ENCODE data around the gene KCNA10. TPM values are rescaled to one million over a fixed set of nuclear protein-coding genes. Genes with fewer than 3 reads are reported as not detected.

KCNA10 gene
- total and polyA plus RNA-seq, 2 of the 13 experiments (the other 11 are each of a cell fraction or from before 2014, with no cell fraction given), result not detected

- TF ChIP-seq ZBTB20 (CRISPR knock-in tag; IDR thresholded peaks at IDR 0.05; ENCODE audit: borderline replicate concordance, low read depth) (no peak), NRL (CRISPR knock-in tag; IDR thresholded peaks at IDR 0.05; ENCODE audit: borderline replicate concordance) (no peak)
These were observed 23.8 kb upstream of the KCNA10 start (continued) for GRCh38 chr1:110542725-110543124.

- no peak overlapping the region for H3K4me3 ChIP-seq (replicated peaks in 1 of 3; ENCODE audit: insufficient read depth in 1 of 3, low read depth in 2 of 3, low read length in 3 of 3)
- FAIRE-seq, result no peak
- POLR2A ChIA-PET, result no interaction called here
- no peak overlapping the region for H3K9ac ChIP-seq (ENCODE audit: insufficient read depth, low read depth, low read length)
- DNase-seq (ENCODE audit: low spot score), result no peak
- CTCF ChIA-PET (ENCODE audit: low intra/inter-chr PET ratio, low total read pairs), result no interaction called here
- no peak overlapping the region for H3K4me2 ChIP-seq (ENCODE audit: low read depth, low read length)
- H3K27ac ChIP-seq (ENCODE audit: extremely low read length, insufficient read depth, low read length), result no peak overlapping the region
- H3K36me3 ChIP-seq (replicated peaks in 1 of 2; ENCODE audit: control insufficient read depth in 1 of 2, insufficient read depth in 2 of 2, low read length in 2 of 2), result no peaks in the 10 kb centered on the region
- no peak for TF ChIP-seq FOXO4 (CRISPR knock-in tag; conservative IDR thresholded peaks at IDR 0.05)
- no peak for TF ChIP-seq POLR2AphosphoS2 (IDR thresholded peaks at IDR 0.05; ENCODE audit: low read depth, low read length)
- no peak for TF ChIP-seq ZMAT3 (CRISPR knock-in tag; conservative IDR thresholded peaks at IDR 0.05)
- no peak for TF ChIP-seq ZNF513 (CRISPR knock-in tag; conservative IDR thresholded peaks at IDR 0.05)
- TF ChIP-seq ZNF264 (CRISPR knock-in tag; IDR thresholded peaks at IDR 0.05), result no peak
- TF ChIP-seq ZNF615 (CRISPR knock-in tag; IDR thresholded peaks at IDR 0.05; ENCODE audit: borderline replicate concordance), result no peak
- TF ChIP-seq NCOA2 (CRISPR knock-in tag; IDR thresholded peaks at IDR 0.05), result no peak
- TF ChIP-seq PTBP1 (IDR thresholded peaks at IDR 0.05; ENCODE audit: low read depth, low read length, poor library complexity, severe bottlenecking), result no peak
- no peak for TF ChIP-seq NONO (IDR thresholded peaks at IDR 0.05)
- TF ChIP-seq NONO (CRISPR knock-in tag; conservative IDR thresholded peaks at IDR 0.05), result no peak
- TF ChIP-seq ZNF768 (CRISPR knock-in tag; IDR thresholded peaks at IDR 0.05), result no peak
- no peak for ATAC-seq
- BruUV-seq (replicated peaks), result no TSS peak
- H4K20me1 ChIP-seq (ENCODE audit: insufficient read depth, low read length), result no peaks in the 10 kb centered on the region
- H3K4me1 ChIP-seq (ENCODE audit: insufficient read depth, low read length), result no peaks in the 10 kb centered on the region
- WGBS (ENCODE audit: low lambda C conversion rate), result 4% methylated on average over 1 of the region's 1 CpG
- no peaks in the 10 kb centered on the region; a peak in 1 of 5 replicates for H3K27me3 ChIP-seq (ENCODE audit: control insufficient read depth in 1 of 2, insufficient read depth in 2 of 2, low read length in 2 of 2)
- H3K9me3 ChIP-seq (ENCODE audit: low read length), result no peaks in the 10 kb centered on the region
- intact Hi-C loops (cut with micrococcal nuclease; ENCODE audit: unreplicated experiment) (no loop called here), in situ Hi-C loops (cut with HindIII; ENCODE audit: extremely low pct_ligation_motif_present, low pct_unique_long_range_greater_than_20kb) (no loop called here)
- H2AFZ ChIP-seq (ENCODE audit: low read length), result no peak overlapping the region
- no peaks in the 10 kb centered on the region for H3K79me2 ChIP-seq (ENCODE audit: insufficient read depth, low read length)
These were observed 23.0 kb upstream of the KCNA10 start for GRCh38 chr1:110541906-110542395.

Data from HepG2 (cell line).